Measurements from ENCODE around the gene DNASE1L1. TPM values are rescaled to one million over a fixed set of nuclear protein-coding genes. Genes with fewer than 3 reads are reported as not detected.

The DNASE1L1 gene
- total and polyA plus RNA-seq, 2 donors (not counting 1 experiment from before 2014, with no cell fraction given): 24.6 to 49.2 TPM

DNA sequence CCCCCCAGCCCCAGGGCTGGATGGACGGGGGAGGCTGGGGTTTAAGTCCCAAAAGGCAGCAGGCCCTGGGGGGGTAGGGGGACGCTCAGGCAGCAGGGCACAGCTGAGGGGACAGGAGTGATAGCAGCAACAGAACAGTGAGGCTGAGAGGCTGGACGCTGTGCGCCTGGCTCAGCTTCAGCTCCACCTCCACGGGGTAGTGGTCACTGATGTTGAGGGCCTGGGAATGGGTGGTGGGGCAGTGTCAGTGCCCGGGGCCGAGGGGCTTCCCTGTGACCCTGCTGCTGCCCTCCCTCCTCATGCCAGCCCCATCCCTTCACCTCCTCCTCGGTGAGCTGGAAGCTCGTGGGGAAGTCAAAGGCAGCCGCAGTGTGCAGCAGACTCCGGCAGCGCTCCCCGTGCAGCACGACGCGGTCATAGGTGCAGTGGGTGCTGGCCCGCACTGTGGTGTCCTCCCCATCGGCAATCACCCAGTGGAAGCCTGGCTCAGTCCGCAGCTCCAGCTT lies 6.4 kb downstream of the DNASE1L1 start:
- ATAC-seq (ENCODE audit: low read depth): no peak
- DNase-seq: no peak
- no peaks in the 10 kb centered on the region for H3K9me3 Mint-ChIP-seq (ENCODE audit: insufficient read depth)
- no peak overlapping the region for H3K4me3 ChIP-seq (ENCODE audit: control extremely low read depth in 1 of 5, extremely low read depth in 1 of 5, insufficient read depth in 1 of 5, low read depth in 2 of 5, low read length in 4 of 5)
- TF ChIP-seq EZH2 (IDR thresholded peaks at IDR 0.05; ENCODE audit: borderline replicate concordance, insufficient read depth, low read depth, low read length, poor library complexity, severe bottlenecking): no peak
- TF ChIP-seq, protein P1, sequence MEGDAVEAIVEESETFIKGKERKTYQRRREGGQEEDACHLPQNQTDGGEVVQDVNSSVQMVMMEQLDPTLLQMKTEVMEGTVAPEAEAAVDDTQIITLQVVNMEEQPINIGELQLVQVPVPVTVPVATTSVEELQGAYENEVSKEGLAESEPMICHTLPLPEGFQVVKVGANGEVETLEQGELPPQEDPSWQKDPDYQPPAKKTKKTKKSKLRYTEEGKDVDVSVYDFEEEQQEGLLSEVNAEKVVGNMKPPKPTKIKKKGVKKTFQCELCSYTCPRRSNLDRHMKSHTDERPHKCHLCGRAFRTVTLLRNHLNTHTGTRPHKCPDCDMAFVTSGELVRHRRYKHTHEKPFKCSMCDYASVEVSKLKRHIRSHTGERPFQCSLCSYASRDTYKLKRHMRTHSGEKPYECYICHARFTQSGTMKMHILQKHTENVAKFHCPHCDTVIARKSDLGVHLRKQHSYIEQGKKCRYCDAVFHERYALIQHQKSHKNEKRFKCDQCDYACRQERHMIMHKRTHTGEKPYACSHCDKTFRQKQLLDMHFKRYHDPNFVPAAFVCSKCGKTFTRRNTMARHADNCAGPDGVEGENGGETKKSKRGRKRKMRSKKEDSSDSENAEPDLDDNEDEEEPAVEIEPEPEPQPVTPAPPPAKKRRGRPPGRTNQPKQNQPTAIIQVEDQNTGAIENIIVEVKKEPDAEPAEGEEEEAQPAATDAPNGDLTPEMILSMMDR (IDR thresholded peaks at IDR 0.05): no peak
- H3K4me1 Mint-ChIP-seq: peaks cover 14% of the 10 kb centered on the region
- no peaks in the 10 kb centered on the region for H3K9me3 ChIP-seq (ENCODE audit: control extremely low read depth in 1 of 3, control insufficient read depth in 2 of 3, insufficient read depth in 1 of 3, low read length in 2 of 3)
- no peak overlapping the region for H3K27ac Mint-ChIP-seq
- intact Hi-C loops (cut with micrococcal nuclease): no loop called here
- no peak overlapping the region for H3K9ac ChIP-seq (ENCODE audit: low read length)
- no peak overlapping the region for H2AFZ ChIP-seq (ENCODE audit: insufficient read depth, low read depth, low read length, poor library complexity, severe bottlenecking)
- peaks cover 12 to 14% of the 10 kb centered on the region in 2 donors for H3K4me1 ChIP-seq (ENCODE audit: control insufficient read depth in 2 of 2, insufficient read depth in 2 of 2, low read length in 2 of 2)
- CTCF ChIA-PET: interaction anchor here (1.2 kb wide), 1 partner anchor 12 kb away, joined by 5 read pairs; no protein-coding TSS in a partner anchor
- no peaks in the 10 kb centered on the region for H3K79me2 ChIP-seq (ENCODE audit: control insufficient read depth, insufficient read depth, low read length)
- H3K4me2 ChIP-seq (replicated peaks; ENCODE audit: low read depth, low read length, poor library complexity, severe bottlenecking): no peak overlapping the region
- POLR2A ChIA-PET: no interaction called here
- peaks cover 0 to 24% of the 10 kb centered on the region in 2 experiments for H3K36me3 ChIP-seq (replicated peaks in 1 of 2; ENCODE audit: control extremely low read depth in 1 of 2, control insufficient read depth in 1 of 2, extremely low read depth in 1 of 2, insufficient read depth in 2 of 2, low read length in 1 of 2)
- no peaks in the 10 kb centered on the region for H3K27me3 ChIP-seq (replicated peaks in 1 of 4; ENCODE audit: control extremely low read depth in 1 of 4, control insufficient read depth in 3 of 4, insufficient read depth in 4 of 4, low read length in 3 of 4)
- H3K4me3 Mint-ChIP-seq: no peak overlapping the region
- peaks cover 30% of the 10 kb centered on the region for H4K20me1 ChIP-seq (ENCODE audit: control insufficient read depth, insufficient read depth, low read length, poor library complexity, severe bottlenecking)
- 94% methylated on average over 12 of the region's 19 CpGs for WGBS (ENCODE audit: insufficient coverage)
- no peaks in the 10 kb centered on the region for H3K27me3 Mint-ChIP-seq
- H3K27ac ChIP-seq (ENCODE audit: low read length in 2 of 2): no peak overlapping the region

- H3K4me3 Mint-ChIP-seq: no peak overlapping the region
- H4K20me1 ChIP-seq (ENCODE audit: control insufficient read depth, insufficient read depth, low read length, poor library complexity, severe bottlenecking): peaks cover 30% of the 10 kb centered on the region
- H3K4me1 ChIP-seq (ENCODE audit: control insufficient read depth in 2 of 2, insufficient read depth in 2 of 2, low read length in 2 of 2): peaks cover 12 to 16% of the 10 kb centered on the region in 2 donors
- CTCF ChIA-PET: no interaction called here
- H3K27ac Mint-ChIP-seq: no peak overlapping the region
- DNase-seq (no peak), ATAC-seq (ENCODE audit: low read depth) (no peak)
- POLR2A ChIA-PET: interaction anchor here (0.6 kb wide), 1 partner anchor 99 kb away, joined by 4 read pairs; no protein-coding TSS in a partner anchor
- whole genome bisulfite sequencing (ENCODE audit: insufficient coverage): no CpG with 5 or more reads among the region's 6 CpGs
- H3K27ac ChIP-seq (ENCODE audit: low read length in 2 of 2): no peak overlapping the region
- no peak overlapping the region for H3K9ac ChIP-seq (ENCODE audit: low read length)
- H3K79me2 ChIP-seq (ENCODE audit: control insufficient read depth, insufficient read depth, low read length): no peaks in the 10 kb centered on the region
- no peaks in the 10 kb centered on the region for H3K27me3 ChIP-seq (replicated peaks in 1 of 4; ENCODE audit: control extremely low read depth in 1 of 4, control insufficient read depth in 3 of 4, insufficient read depth in 4 of 4, low read length in 3 of 4)
- H3K9me3 ChIP-seq (ENCODE audit: control extremely low read depth in 1 of 3, control insufficient read depth in 2 of 3, insufficient read depth in 1 of 3, low read length in 2 of 3): no peaks in the 10 kb centered on the region
- H3K27me3 Mint-ChIP-seq: no peaks in the 10 kb centered on the region
- TF ChIP-seq EZH2 (IDR thresholded peaks at IDR 0.05; ENCODE audit: borderline replicate concordance, insufficient read depth, low read depth, low read length, poor library complexity, severe bottlenecking): no peak
- TF ChIP-seq, protein P1 (IDR thresholded peaks at IDR 0.05): no peak
- peaks cover 15% of the 10 kb centered on the region for H3K4me1 Mint-ChIP-seq
- no peaks in the 10 kb centered on the region for H3K9me3 Mint-ChIP-seq (ENCODE audit: insufficient read depth)
- H2AFZ ChIP-seq (ENCODE audit: insufficient read depth, low read depth, low read length, poor library complexity, severe bottlenecking): no peak overlapping the region
- H3K36me3 ChIP-seq (replicated peaks in 1 of 2; ENCODE audit: control extremely low read depth in 1 of 2, control insufficient read depth in 1 of 2, extremely low read depth in 1 of 2, insufficient read depth in 2 of 2, low read length in 1 of 2): peaks cover 0 to 24% of the 10 kb centered on the region in 2 experiments
- no peak overlapping the region for H3K4me2 ChIP-seq (replicated peaks; ENCODE audit: low read depth, low read length, poor library complexity, severe bottlenecking)
- H3K4me3 ChIP-seq (ENCODE audit: control extremely low read depth in 1 of 5, extremely low read depth in 1 of 5, insufficient read depth in 1 of 5, low read depth in 2 of 5, low read length in 4 of 5): no peak overlapping the region
- intact Hi-C loops (cut with micrococcal nuclease): no loop called here
These were observed 7.0 kb downstream of the DNASE1L1 start for GRCh38 chrX:154401918-154402621.

Measured in B cell (primary cell).